Transverse colon (tissue), 4 donors: Measurements from ENCODE around the gene RASSF7. TPM values are rescaled to one million over a fixed set of nuclear protein-coding genes. Genes with fewer than 3 reads are reported as not detected.

Experiments used
- DNase-seq: peaks from one replicate; pipeline ENCODE4 v3.0.0-alpha.2; 2019
- H3K27ac ChIP-seq, 4 donors: fragments of 200-600 bp; sonication (generic); 2 replicates each; pipeline ENCODE4 v1.5.1; 2016 to 2018; ENCODE audit warnings: inconsistent platforms in 4 of 4
- H3K27me3 ChIP-seq: fragments of 200-600 bp; sonication (generic); 2 replicates; pipeline ENCODE4 v1.5.1; 2017; ENCODE audit warnings: inconsistent platforms
- H3K36me3 ChIP-seq, 4 donors: fragments of 200-600 bp; sonication (generic); 2 replicates each; pipeline ENCODE4 v1.5.1; 2017 to 2019; ENCODE audit warnings: inconsistent platforms in 4 of 4
- H3K4me1 ChIP-seq, 4 donors: fragments of 200-600 bp; sonication (generic); 2 replicates each; pipeline ENCODE4 v1.5.1; 2017 to 2020; ENCODE audit warnings: inconsistent platforms in 4 of 4
- H3K4me3 ChIP-seq, 4 donors: fragments of 200-600 bp; sonication (generic); 1 replicate in 1 of 4; 2 replicates in 3 of 4; pipeline versions ENCODE4 v1.5.1 to v1.6.1; 2017 to 2019; ENCODE audit warnings: inconsistent platforms in 4 of 4
- H3K9me3 ChIP-seq, 2 donors: fragments of 200-600 bp; sonication (generic); 2 replicates each; pipeline ENCODE4 v1.5.1; 2017 to 2019; ENCODE audit warnings: inconsistent platforms in 2 of 2
- CTCF ChIP-seq, 5 experiments: fragments of 200-600 bp in 3 of 5; fragments of 450-650 bp in 2 of 5; sonication (generic) in 3 of 5; IDR thresholded peaks; 1 replicate in 2 of 5; 2 replicates in 3 of 5; pipeline ENCODE4 v1.5.1; 2016 to 2017; ENCODE audit warnings: antibody characterized with exemption in 5 of 5, inconsistent platforms in 3 of 5, mild to moderate bottlenecking in 2 of 5, moderate library complexity in 1 of 5
- EP300 ChIP-seq: sonication (generic); formaldehyde crosslinking; IDR thresholded peaks from one replicate; pipeline ENCODE4 v1.6.1; 2017; ENCODE audit warnings: antibody characterized with exemption, low read depth
- POLR2A ChIP-seq: fragments of 450-650 bp; IDR thresholded peaks from one replicate; pipeline ENCODE4 v1.6.1; 2016; ENCODE audit warnings: antibody characterized with exemption, mild to moderate bottlenecking, moderate library complexity
- POLR2AphosphoS5 ChIP-seq, 3 donors: sonication (generic); formaldehyde crosslinking; IDR thresholded peaks; one replicate each; pipeline ENCODE4 v1.6.1; 2016; ENCODE audit warnings: antibody characterized with exemption in 3 of 3
- WGBS, 2 donors: methylation state at CpG; one replicate each; pipeline ENCODE4 v1.1.5; 2018; ENCODE audit warnings: low coverage in 1 of 2; 5-methylcytosine and 5-hydroxymethylcytosine counted together
- in situ Hi-C, 4 donors: fragments of 200-750 bp; cut with MboI; loops; one replicate each; pipeline versions ENCODE4 v1.15.0 to v1.15.1; 2017; ENCODE audit warnings: low sequenced_read_pairs in 3 of 4, low pct_ligation_motif_present in 1 of 4, low pct_unique_long_range_greater_than_20kb in 1 of 4
- intact Hi-C: fragments of 100-400 bp; cut with DNase I; formaldehyde crosslinking; loops from one replicate; pipeline ENCODE4 v1.15.1; 2023; ENCODE audit warnings: low total_unique reads
- total RNA-seq, 4 donors: library from RNA; depleted of rRNA; stranded (reverse); fragments of >200 nt; gene quantifications; one replicate each; pipeline ENCODE4 v1.1.0, GENCODE V29; 2016

The RASSF7 gene
- total RNA-seq, 4 donors from 2014 or later: 131 to 247 (median 213) TPM

GRCh38 chr11:529728-530411 is 30.9 kb upstream of the RASSF7 start:
- Histone ChIP-seq H3K27ac (no peak overlapping the region), H3K27me3 (no peaks in the 10 kb centered on the region), H3K4me3 (no peak overlapping the region), H3K36me3 (no peaks in the 10 kb centered on the region), H3K9me3 (no peaks in the 10 kb centered on the region), H3K4me1 (peaks cover 10 to 14% (median 11%) of the 10 kb centered on the region in 4 donors)
- TF ChIP-seq POLR2AphosphoS5 (IDR thresholded peaks at IDR 0.05) (no peak), CTCF (IDR thresholded peaks at IDR 0.05) (no peak), EP300 (no peak), POLR2A (no peak)
- in situ Hi-C loops: no loop called here
- DNase-seq: no peak
- 79 to 100% methylated on average over 1 to 12 of the region's 18 CpGs for WGBS, 2 donors
- intact Hi-C loops: no loop called here

- no peak for TF ChIP-seq POLR2AphosphoS5 (IDR thresholded peaks at IDR 0.05)
- H3K27me3 ChIP-seq: no peaks in the 10 kb centered on the region
- peaks cover 11 to 18% (median 15%) of the 10 kb centered on the region in 4 donors for H3K4me1 ChIP-seq
- DNase-seq: no peak
- WGBS, 2 donors: 87% methylated on average over 28 of the region's 28 CpGs; no CpG with 5 or more reads in 1 of the 2 donors
- H3K9me3 ChIP-seq: no peaks in the 10 kb centered on the region
- H3K36me3 ChIP-seq: no peaks in the 10 kb centered on the region
- intact Hi-C loops: no loop called here
- no peak overlapping the region for H3K4me3 ChIP-seq
- H3K27ac ChIP-seq: no peak overlapping the region
- in situ Hi-C loops: no loop called here
Measured at GRCh38 chr11:530960-531831, 29.6 kb upstream of the RASSF7 start.

- no peaks in the 10 kb centered on the region for H3K9me3 ChIP-seq
- in situ Hi-C loops (no loop called here), intact Hi-C loops (no loop called here)
- peaks cover 11 to 27% (median 24%) of the 10 kb centered on the region in 4 donors for H3K4me1 ChIP-seq
- H3K27me3 ChIP-seq: peaks cover 2% of the 10 kb centered on the region
- WGBS, 2 donors: 56 to 91% methylated on average over 6 to 18 of the region's 18 CpGs
- H3K36me3 ChIP-seq: no peaks in the 10 kb centered on the region
- TF ChIP-seq EP300 (no peak), POLR2A (no peak)
- no peak for DNase-seq
- H3K4me3 ChIP-seq: no peak overlapping the region
- H3K27ac ChIP-seq: no peak overlapping the region
Measured at GRCh38 chr11:531919-532526, 28.7 kb upstream of the RASSF7 start.

GRCh38 chr11:532527-532985 is 28.2 kb upstream of the RASSF7 start:
- H3K36me3 ChIP-seq: no peaks in the 10 kb centered on the region
- no peak for DNase-seq

More at GRCh38 chr11:532527-532985, 28.2 kb upstream of the RASSF7 start:
- Histone ChIP-seq H3K4me1 (peaks cover 11 to 32% (median 29%) of the 10 kb centered on the region in 4 donors), H3K27me3 (peaks cover 2% of the 10 kb centered on the region), H3K4me3 (no peak overlapping the region), H3K27ac (no peak overlapping the region), H3K9me3 (no peaks in the 10 kb centered on the region)
- intact Hi-C loops (no loop called here), in situ Hi-C loops (no loop called here)
- 93% methylated on average over 19 of the region's 23 CpGs; no CpG with 5 or more reads in 1 of the 2 donors for WGBS, 2 donors
- TF ChIP-seq POLR2A: no peak
- no peak for TF ChIP-seq POLR2AphosphoS5 (IDR thresholded peaks at IDR 0.05)
- no peak for TF ChIP-seq EP300
- no peak for TF ChIP-seq CTCF (IDR thresholded peaks at IDR 0.05)
